Measurements from ENCODE around the gene CREB1.

Gene CREB1

GRCh38 chr2:207540431-207540830, 10.7 kb downstream of the CREB1 start:
- DNase-seq (ENCODE audit: low spot score) (no peak), ATAC-seq (ENCODE audit: low read depth) (no peak)
- H3K4me3 ChIP-seq (ENCODE audit: severe bottlenecking) = no peak overlapping the region
- no peaks in the 10 kb centered on the region for H3K27me3 ChIP-seq (ENCODE audit: insufficient read depth, poor library complexity, severe bottlenecking)
- H3K27ac ChIP-seq (ENCODE audit: poor library complexity, severe bottlenecking) = no peak overlapping the region
- H3K36me3 ChIP-seq (ENCODE audit: low read depth) = peaks cover 30% of the 10 kb centered on the region
- TF ChIP-seq, protein P1, sequence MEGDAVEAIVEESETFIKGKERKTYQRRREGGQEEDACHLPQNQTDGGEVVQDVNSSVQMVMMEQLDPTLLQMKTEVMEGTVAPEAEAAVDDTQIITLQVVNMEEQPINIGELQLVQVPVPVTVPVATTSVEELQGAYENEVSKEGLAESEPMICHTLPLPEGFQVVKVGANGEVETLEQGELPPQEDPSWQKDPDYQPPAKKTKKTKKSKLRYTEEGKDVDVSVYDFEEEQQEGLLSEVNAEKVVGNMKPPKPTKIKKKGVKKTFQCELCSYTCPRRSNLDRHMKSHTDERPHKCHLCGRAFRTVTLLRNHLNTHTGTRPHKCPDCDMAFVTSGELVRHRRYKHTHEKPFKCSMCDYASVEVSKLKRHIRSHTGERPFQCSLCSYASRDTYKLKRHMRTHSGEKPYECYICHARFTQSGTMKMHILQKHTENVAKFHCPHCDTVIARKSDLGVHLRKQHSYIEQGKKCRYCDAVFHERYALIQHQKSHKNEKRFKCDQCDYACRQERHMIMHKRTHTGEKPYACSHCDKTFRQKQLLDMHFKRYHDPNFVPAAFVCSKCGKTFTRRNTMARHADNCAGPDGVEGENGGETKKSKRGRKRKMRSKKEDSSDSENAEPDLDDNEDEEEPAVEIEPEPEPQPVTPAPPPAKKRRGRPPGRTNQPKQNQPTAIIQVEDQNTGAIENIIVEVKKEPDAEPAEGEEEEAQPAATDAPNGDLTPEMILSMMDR (IDR thresholded peaks at IDR 0.05; ENCODE audit: poor library complexity, severe bottlenecking) = no peak
- no peaks in the 10 kb centered on the region for H3K4me1 ChIP-seq (ENCODE audit: insufficient read depth, poor library complexity, severe bottlenecking)
- no peaks in the 10 kb centered on the region for H3K9me3 ChIP-seq (ENCODE audit: severe bottlenecking)

DNA sequence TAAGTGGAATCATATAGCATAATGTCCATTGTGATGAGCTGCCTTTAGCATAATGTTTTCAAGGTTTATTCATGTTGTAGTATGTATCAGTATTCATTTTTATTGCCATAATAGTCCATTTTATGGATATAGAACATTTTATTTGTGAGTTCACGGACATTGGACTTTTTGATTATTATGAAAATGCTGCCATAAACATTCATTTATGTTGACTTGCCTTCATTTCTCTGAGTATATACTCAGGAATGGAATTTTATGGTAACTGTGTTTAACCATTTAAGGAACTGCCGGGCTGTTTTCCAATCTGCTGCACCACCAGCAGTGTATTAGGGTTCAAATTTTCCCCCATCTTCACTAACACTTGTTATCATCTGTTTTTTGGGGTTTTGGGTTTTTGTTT, 12.2 kb downstream of the CREB1 start:
- Histone ChIP-seq H3K9me3 (ENCODE audit: severe bottlenecking) (no peaks in the 10 kb centered on the region), H3K4me3 (ENCODE audit: severe bottlenecking) (no peak overlapping the region), H3K4me1 (ENCODE audit: insufficient read depth, poor library complexity, severe bottlenecking) (no peaks in the 10 kb centered on the region), H3K27me3 (ENCODE audit: insufficient read depth, poor library complexity, severe bottlenecking) (no peaks in the 10 kb centered on the region), H3K27ac (ENCODE audit: poor library complexity, severe bottlenecking) (no peak overlapping the region), H3K36me3 (ENCODE audit: low read depth) (peaks cover 32% of the 10 kb centered on the region)
- no peak for DNase-seq (ENCODE audit: low spot score)
- no peak for ATAC-seq (ENCODE audit: low read depth)
- TF ChIP-seq, protein P1 (IDR thresholded peaks at IDR 0.05; ENCODE audit: poor library complexity, severe bottlenecking) = no peak

- Histone ChIP-seq H3K9me3 (ENCODE audit: severe bottlenecking) (no peaks in the 10 kb centered on the region), H3K4me3 (ENCODE audit: severe bottlenecking) (no peak overlapping the region), H3K27me3 (ENCODE audit: insufficient read depth, poor library complexity, severe bottlenecking) (no peaks in the 10 kb centered on the region), H3K36me3 (ENCODE audit: low read depth) (peaks cover 30% of the 10 kb centered on the region; the same call in 1 of the 2 replicates), H3K27ac (ENCODE audit: poor library complexity, severe bottlenecking) (no peak overlapping the region), H3K4me1 (ENCODE audit: insufficient read depth, poor library complexity, severe bottlenecking) (no peaks in the 10 kb centered on the region)
- no peak for DNase-seq (ENCODE audit: low spot score)
- ATAC-seq (ENCODE audit: low read depth) = no peak
- TF ChIP-seq, protein P1 (IDR thresholded peaks at IDR 0.05; ENCODE audit: poor library complexity, severe bottlenecking) = no peak
Observed at GRCh38 chr2:207543272-207543671, 13.5 kb downstream of the CREB1 start.

- H3K9me3 ChIP-seq (ENCODE audit: severe bottlenecking) = no peaks in the 10 kb centered on the region
- ATAC-seq (ENCODE audit: low read depth) (peak; percentile 66; the same call in 2 of the 3 replicates), DNase-seq (ENCODE audit: low spot score) (no peak)
- TF ChIP-seq, protein P1 (IDR thresholded peaks at IDR 0.05; ENCODE audit: poor library complexity, severe bottlenecking) = no peak
- H3K27me3 ChIP-seq (ENCODE audit: insufficient read depth, poor library complexity, severe bottlenecking) = no peaks in the 10 kb centered on the region
- H3K36me3 ChIP-seq (ENCODE audit: low read depth) = peaks cover 25% of the 10 kb centered on the region; the same call in 1 of the 2 replicates
- H3K27ac ChIP-seq (ENCODE audit: poor library complexity, severe bottlenecking) = no peak overlapping the region
- H3K4me1 ChIP-seq (ENCODE audit: insufficient read depth, poor library complexity, severe bottlenecking) = peaks cover 12% of the 10 kb centered on the region
- no peak overlapping the region for H3K4me3 ChIP-seq (ENCODE audit: severe bottlenecking)
Observed at GRCh38 chr2:207546822-207547221, 17.1 kb downstream of the CREB1 start.

- ATAC-seq (ENCODE audit: low read depth) = no peak
- TF ChIP-seq, protein P1 (IDR thresholded peaks at IDR 0.05; ENCODE audit: poor library complexity, severe bottlenecking) = no peak
Observed at GRCh38 chr2:207549145-207549544, 19.4 kb downstream of the CREB1 start.

More at GRCh38 chr2:207549145-207549544, 19.4 kb downstream of the CREB1 start:
- peaks cover 12% of the 10 kb centered on the region for H3K4me1 ChIP-seq (ENCODE audit: insufficient read depth, poor library complexity, severe bottlenecking)
- H3K4me3 ChIP-seq (ENCODE audit: severe bottlenecking) = no peak overlapping the region
- no peaks in the 10 kb centered on the region for H3K9me3 ChIP-seq (ENCODE audit: severe bottlenecking)
- no peaks in the 10 kb centered on the region for H3K27me3 ChIP-seq (ENCODE audit: insufficient read depth, poor library complexity, severe bottlenecking)
- no peak for DNase-seq (ENCODE audit: low spot score)
- H3K36me3 ChIP-seq (ENCODE audit: low read depth) = peaks cover 26% of the 10 kb centered on the region; the same call in 1 of the 2 replicates
- no peak overlapping the region for H3K27ac ChIP-seq (ENCODE audit: poor library complexity, severe bottlenecking)

Data from RWPE2 (cell line).